ENCODE data around the gene CHST8. TPM values are rescaled to one million over a fixed set of nuclear protein-coding genes. Genes with fewer than 3 reads are reported as not detected.

Gene CHST8
- polyA plus RNA-seq, 1 of the 3 experiments (the other 2 are of a cell fraction): 0.05 TPM

GRCh38 chr19:33654840-33655508 lies 33.2 kb downstream of the CHST8 start:
- Histone ChIP-seq H3K9me3 (no peaks in the 10 kb centered on the region), H2AFZ (ENCODE audit: low read depth) (no peak overlapping the region), H3K4me1 (ENCODE audit: control insufficient read depth in 1 of 2, insufficient read depth in 2 of 2, low read depth in 1 of 2, low read length in 1 of 2) (no peaks in the 10 kb centered on the region), H3K9ac (no peak overlapping the region), H3K9me2 (no peaks in the 10 kb centered on the region), H3K4me3 (ENCODE audit: low read depth in 2 of 2, low read length in 1 of 2) (no peak overlapping the region), H3K27ac (ENCODE audit: low read depth in 2 of 2, low read length in 1 of 2) (no peak overlapping the region), H3F3A (replicated peaks; ENCODE audit: insufficient read depth) (no peaks in the 10 kb centered on the region), H3K4me2 (no peak overlapping the region), H4K20me1 (ENCODE audit: insufficient read depth) (no peaks in the 10 kb centered on the region), H3K27me3 (ENCODE audit: insufficient read depth) (no peaks in the 10 kb centered on the region), H3K36me3 (replicated peaks in 1 of 2; ENCODE audit: control insufficient read depth in 1 of 2, insufficient read depth in 2 of 2, low read length in 1 of 2) (no peaks in the 10 kb centered on the region), H3K79me2 (ENCODE audit: insufficient read depth) (no peaks in the 10 kb centered on the region)
- ChIA-PET POLR2A (no interaction called here), CTCF (interaction anchor here (1.0 to 1.1 kb wide), 3 partner anchors 11 to 27 kb away, joined by 3 to 4 read pairs (median 3); no protein-coding TSS in a partner anchor)
- TF ChIP-seq REST (IDR thresholded peaks at IDR 0.05; ENCODE audit: low read depth, low read length) (no peak), TEAD4 (IDR thresholded peaks at IDR 0.05; ENCODE audit: borderline replicate concordance, insufficient read depth) (no peak), ZBTB33 (IDR thresholded peaks at IDR 0.05; ENCODE audit: borderline replicate concordance, low read depth) (no peak), SMC3 (IDR thresholded peaks at IDR 0.05; ENCODE audit: low read depth, low read length) (no peak), RAD21 (IDR thresholded peaks at IDR 0.05; ENCODE audit: low read length) (no peak), CHD2 (IDR thresholded peaks at IDR 0.05; ENCODE audit: low read length, partially characterized antibody) (no peak), RCOR1 (IDR thresholded peaks at IDR 0.05; ENCODE audit: low read length) (no peak), ELF1 (IDR thresholded peaks at IDR 0.05) (no peak), NFIC (IDR thresholded peaks at IDR 0.05; ENCODE audit: borderline replicate concordance) (no peak), YY1 (IDR thresholded peaks at IDR 0.05; ENCODE audit: low read depth) (no peak), NRF1 (IDR thresholded peaks at IDR 0.05; ENCODE audit: low read depth, low read length) (no peak), TAF1 (IDR thresholded peaks at IDR 0.05; ENCODE audit: borderline replicate concordance, low read depth, low read length) (no peak), MXI1 (IDR thresholded peaks at IDR 0.05; ENCODE audit: low read depth, low read length) (no peak), TCF12 (IDR thresholded peaks at IDR 0.05) (no peak), GATA2 (CRISPR knock-in tag; IDR thresholded peaks at IDR 0.05) (no peak)
- 50% methylated on average over 6 of the region's 7 CpGs for WGBS (ENCODE audit: low lambda C conversion rate)
- no peak for DNase-seq

All from SK-N-SH (cell line).